Activated naive CD8-positive, alpha-beta T cell (primary cell): ENCODE data around the gene CUEDC1.

Source experiments
- H3K27ac Mint-ChIP-seq: one replicate; pipeline ENCODE4 v1.8.0; 2021; ENCODE audit warnings: mixed read lengths
- H3K27me3 Mint-ChIP-seq: one replicate; pipeline ENCODE4 v1.8.0; 2021; ENCODE audit warnings: mixed read lengths
- H3K36me3 Mint-ChIP-seq: one replicate; pipeline ENCODE4 v1.8.0; 2021; ENCODE audit warnings: mixed read lengths
- H3K4me1 Mint-ChIP-seq: one replicate; pipeline ENCODE4 v1.8.0; 2021; ENCODE audit warnings: low read depth, mixed read lengths
- H3K4me3 Mint-ChIP-seq: one replicate; pipeline ENCODE4 v1.8.0; 2021; ENCODE audit warnings: mild to moderate bottlenecking, mixed read lengths
- H3K9me3 Mint-ChIP-seq: one replicate; pipeline ENCODE4 v1.8.0; 2021; ENCODE audit warnings: low read depth, mixed read lengths

Gene CUEDC1

DNA sequence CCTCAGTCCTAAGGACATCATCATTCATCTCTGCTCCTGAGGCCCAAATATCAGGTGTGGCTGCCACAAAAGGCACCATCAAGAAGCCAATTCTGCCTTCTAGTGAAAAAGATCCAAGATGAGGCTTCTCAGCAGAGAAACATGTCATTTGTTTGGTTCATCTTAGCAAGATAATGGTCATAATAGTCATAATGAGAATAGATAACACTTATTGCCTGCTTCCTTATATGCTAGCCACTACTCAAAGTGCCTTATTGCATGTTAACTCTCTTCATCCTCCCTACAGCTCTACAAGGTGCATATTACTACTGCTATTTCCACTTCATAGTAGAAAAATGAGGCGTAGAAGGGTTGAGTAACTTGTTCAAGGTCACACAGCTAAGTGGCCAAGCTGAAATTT lies 60.4 kb downstream of the CUEDC1 start:
- H3K4me1 Mint-ChIP-seq = peaks cover 3% of the 10 kb centered on the region
- H3K27me3 Mint-ChIP-seq = no peaks in the 10 kb centered on the region
- no peak overlapping the region for H3K27ac Mint-ChIP-seq
- no peaks in the 10 kb centered on the region for H3K9me3 Mint-ChIP-seq
- no peak overlapping the region for H3K4me3 Mint-ChIP-seq
- H3K36me3 Mint-ChIP-seq = no peaks in the 10 kb centered on the region

DNA sequence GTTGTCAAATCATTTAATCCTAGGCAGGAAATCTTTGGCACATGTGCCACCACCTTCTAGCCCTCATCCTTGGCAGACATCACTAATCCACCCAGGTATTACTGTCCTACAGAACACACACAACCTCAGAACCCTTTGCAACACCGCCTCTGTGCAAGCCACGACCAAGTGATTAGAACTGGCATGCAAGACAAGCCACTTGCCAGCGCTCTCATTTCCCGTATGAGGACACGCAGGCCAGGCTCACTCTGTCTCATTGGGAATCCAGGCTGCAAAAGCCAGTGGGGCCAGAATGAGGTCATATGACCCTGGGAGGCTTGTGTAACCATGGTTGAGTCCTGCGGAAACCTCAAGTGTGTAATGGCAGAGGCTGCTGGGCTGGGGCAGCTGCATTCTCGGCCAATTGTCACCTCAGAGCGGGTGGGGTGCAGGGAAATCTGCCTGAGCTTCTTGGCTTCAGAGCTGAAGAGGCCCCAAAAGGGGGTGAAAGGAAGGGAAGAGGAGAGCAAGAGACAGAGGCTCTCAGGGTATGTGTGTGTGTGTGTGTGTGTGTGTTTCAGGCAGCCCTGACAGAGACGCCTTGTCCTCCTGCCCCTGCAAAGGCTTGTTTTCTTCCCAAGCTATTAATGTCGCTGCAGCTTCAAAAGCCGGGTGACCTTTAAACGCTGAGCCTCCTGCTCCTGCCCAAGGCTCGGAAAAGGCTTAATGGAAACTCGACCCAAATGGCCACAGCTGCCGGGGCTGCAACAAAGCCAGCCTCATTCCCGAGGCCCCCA lies 62.2 kb downstream of the CUEDC1 start:
- Mint-ChIP-seq H3K27me3 (no peaks in the 10 kb centered on the region), H3K4me3 (no peak overlapping the region), H3K27ac (no peak overlapping the region)

DNA sequence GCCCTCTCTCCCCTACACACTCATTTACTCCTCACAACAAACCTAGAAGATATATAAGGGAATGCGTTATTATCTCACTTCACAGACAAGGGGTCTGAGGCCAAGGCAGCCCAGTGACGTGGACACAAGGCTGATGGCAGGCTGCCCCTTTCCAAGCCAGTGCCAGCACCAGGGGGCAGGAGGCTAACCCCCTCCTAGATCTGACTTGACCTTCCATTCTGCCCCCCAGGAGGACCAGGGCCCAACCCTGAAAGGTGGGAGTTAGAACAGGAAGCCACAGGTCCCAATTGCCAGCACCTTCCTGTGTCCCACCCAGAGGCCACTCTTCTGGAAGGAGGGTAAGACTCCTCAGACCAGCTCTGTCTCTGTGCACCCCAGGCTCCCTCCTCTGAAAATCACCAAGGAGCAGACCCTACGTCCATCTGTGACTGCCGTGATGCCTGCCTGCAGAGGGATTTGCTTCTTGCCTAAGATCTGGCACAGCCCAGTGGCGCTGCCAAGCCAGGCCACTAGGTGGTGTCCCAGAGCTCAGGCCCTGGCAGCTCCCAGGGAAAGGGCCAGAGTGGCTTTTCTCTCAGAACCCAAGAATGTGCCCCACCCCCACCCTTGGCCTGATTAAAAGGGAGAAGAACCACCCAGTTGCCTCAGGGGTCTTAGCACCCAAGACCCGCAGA lies 62.9 kb downstream of the CUEDC1 start:
- Mint-ChIP-seq H3K27ac (no peak overlapping the region), H3K27me3 (no peaks in the 10 kb centered on the region), H3K36me3 (no peaks in the 10 kb centered on the region), H3K4me1 (peaks cover 3% of the 10 kb centered on the region), H3K9me3 (no peaks in the 10 kb centered on the region), H3K4me3 (no peak overlapping the region)

More for the DNA sequence above, 62.2 kb downstream of the CUEDC1 start:
- Mint-ChIP-seq H3K9me3 (no peaks in the 10 kb centered on the region), H3K4me1 (peaks cover 3% of the 10 kb centered on the region), H3K36me3 (no peaks in the 10 kb centered on the region)

DNA sequence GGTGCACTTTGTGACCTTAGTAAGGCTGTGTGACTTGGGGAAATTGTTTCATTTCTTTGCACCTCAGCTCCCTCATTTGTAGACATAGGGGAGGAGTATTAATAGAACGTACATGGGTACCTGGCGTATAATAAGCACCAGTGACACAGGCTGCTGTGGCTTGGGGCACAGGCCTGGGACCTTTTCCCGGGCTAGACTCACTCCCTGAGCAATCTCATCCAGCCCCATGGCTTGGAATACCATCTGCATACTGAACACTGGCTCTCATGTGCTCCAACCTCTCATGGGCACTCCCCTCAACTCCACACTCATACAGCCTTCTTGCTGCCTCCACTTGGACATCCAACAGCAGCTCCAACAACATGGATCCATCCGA lies 64.4 kb downstream of the CUEDC1 start:
- Mint-ChIP-seq H3K4me1 (peaks cover 3% of the 10 kb centered on the region), H3K27ac (no peak overlapping the region), H3K27me3 (no peaks in the 10 kb centered on the region), H3K9me3 (no peaks in the 10 kb centered on the region), H3K4me3 (no peak overlapping the region), H3K36me3 (no peaks in the 10 kb centered on the region)

DNA sequence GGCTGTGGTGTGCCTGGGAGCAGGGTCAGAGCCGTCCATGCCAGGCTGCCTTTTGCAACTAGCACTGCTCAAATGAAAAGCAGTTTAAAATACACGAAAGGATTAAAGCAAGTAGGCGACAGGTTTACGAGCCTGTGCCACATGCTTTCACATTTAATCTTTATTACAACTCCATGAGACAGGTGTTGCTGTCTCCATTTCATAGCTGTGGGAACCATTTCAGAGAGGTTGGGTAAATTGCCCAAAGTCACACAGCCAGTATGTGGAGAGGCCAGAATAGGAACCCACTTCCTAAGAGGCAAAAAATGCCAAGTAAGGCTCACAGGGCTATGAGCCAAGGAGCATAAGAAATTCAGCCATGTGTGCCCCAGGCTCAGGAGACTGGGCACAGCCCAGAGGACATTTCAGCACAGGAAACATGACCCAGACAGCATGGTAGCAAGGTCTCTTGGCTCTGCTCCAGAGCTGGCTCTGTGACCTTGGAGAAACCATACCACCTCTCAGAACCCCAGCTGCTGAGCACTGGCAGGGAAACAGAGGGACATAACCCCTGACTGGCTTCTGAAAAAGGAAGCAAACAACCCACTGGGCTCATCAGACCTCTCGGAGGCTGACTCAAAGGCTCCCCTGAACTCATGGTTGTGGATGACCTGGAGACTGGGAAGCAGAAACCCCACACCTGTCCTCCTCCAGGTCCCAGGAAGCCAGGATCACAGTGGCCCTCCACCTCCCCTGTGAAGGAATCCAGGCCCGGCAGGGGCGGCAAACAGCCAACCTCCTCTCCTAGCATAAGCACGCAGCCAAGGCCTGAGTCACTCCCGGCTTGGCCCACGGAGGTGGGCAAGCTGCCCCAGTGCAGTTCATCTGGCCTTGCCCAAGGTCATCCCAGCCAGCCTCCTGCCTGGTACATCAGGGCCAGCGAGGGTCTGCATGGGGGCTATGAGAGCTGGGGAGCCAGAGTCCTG lies 65.0 kb downstream of the CUEDC1 start:
- Mint-ChIP-seq H3K4me3 (no peak overlapping the region), H3K27me3 (no peaks in the 10 kb centered on the region), H3K4me1 (peaks cover 3% of the 10 kb centered on the region), H3K36me3 (no peaks in the 10 kb centered on the region), H3K9me3 (no peaks in the 10 kb centered on the region), H3K27ac (no peak overlapping the region)

DNA sequence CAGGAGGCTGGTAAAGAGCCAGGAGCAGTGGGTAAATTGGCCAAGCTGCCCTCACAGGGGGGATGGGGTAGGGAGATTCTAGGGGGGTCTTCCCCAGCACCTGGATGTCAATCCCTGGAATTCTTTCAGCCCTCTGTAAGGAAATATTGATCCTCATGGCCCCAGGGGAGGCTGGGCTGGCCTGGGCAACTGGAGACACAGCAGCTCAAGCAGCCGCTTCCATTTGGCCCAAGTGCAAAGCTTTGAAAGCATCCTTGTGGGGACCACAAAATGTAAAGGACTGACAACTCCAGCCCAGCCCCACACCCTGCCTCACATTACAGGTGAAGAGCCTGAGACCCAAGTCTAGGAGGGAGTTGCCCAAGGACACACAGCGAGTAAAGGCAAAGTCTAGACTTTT lies 66.0 kb downstream of the CUEDC1 start:
- Mint-ChIP-seq H3K9me3 (no peaks in the 10 kb centered on the region), H3K36me3 (no peaks in the 10 kb centered on the region)

DNA sequence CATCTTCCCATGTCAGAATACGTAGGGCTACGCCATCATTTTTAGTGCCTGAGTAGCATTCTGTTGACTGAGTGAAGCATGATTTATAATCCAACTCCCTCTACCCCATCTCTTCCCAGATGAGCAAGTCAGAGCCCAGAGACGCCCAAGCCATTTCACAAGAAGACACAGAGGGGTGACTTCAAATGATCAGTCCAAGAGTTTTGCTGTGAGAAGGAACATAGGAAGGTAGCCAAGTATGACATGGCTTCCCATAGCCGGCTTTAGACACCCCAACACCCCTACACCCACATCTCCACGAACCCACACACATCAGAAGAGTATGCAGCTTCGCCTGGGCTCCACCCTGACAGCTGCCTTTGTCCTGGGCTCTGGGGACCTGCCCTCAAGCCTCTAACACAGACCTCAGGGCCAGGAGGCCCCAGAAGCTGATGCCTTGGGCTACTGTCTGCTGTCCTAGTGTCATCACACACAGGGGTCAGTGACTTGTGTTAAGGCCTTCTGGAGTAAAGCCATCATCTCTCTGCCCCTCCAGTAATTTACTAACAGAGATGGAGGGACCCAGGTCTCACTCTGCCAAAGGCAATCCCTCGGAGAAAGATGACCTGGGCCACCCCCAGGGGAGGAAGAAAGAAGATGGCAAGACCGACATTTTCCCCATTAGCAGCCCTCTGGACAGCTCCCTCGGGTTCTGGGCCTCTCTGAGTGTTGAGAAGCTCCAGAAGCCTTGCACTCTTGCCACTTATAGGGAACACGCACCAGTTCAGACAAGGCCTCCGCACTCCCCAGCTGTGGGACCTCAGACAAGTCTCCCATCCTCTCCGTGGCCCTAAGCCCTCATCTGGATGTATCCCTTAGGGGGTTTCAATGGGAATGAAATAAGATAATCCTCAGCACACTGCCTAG lies 66.6 kb downstream of the CUEDC1 start:
- Mint-ChIP-seq H3K27ac (no peak overlapping the region), H3K9me3 (no peaks in the 10 kb centered on the region), H3K27me3 (no peaks in the 10 kb centered on the region), H3K36me3 (no peaks in the 10 kb centered on the region), H3K4me3 (no peak overlapping the region), H3K4me1 (peaks cover 3% of the 10 kb centered on the region)

More for the DNA sequence above, 66.0 kb downstream of the CUEDC1 start:
- H3K27ac Mint-ChIP-seq = no peak overlapping the region
- H3K27me3 Mint-ChIP-seq = no peaks in the 10 kb centered on the region
- H3K4me3 Mint-ChIP-seq = no peak overlapping the region
- H3K4me1 Mint-ChIP-seq = peaks cover 3% of the 10 kb centered on the region

DNA sequence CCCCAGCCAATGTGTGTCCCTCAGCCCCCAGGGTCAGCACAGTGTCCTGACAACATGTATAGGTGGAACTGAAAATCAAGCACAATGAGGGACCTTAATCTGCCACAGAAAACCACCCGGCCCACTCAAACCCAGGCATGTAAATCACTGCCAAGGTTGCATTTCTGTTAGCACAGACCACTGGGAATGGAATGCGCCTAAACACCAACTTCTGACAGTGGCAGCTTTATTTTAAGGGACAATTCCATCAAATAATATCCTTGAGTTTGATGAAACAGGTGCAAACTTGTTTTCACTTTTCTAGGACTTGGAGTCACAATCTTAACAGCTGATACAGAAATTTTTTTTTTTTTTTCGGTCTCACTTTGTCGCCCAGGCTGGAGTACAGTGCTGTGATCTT lies 68.1 kb downstream of the CUEDC1 start:
- Mint-ChIP-seq H3K4me1 (no peaks in the 10 kb centered on the region), H3K36me3 (no peaks in the 10 kb centered on the region), H3K9me3 (no peaks in the 10 kb centered on the region), H3K27ac (no peak overlapping the region), H3K4me3 (no peak overlapping the region), H3K27me3 (no peaks in the 10 kb centered on the region)

DNA sequence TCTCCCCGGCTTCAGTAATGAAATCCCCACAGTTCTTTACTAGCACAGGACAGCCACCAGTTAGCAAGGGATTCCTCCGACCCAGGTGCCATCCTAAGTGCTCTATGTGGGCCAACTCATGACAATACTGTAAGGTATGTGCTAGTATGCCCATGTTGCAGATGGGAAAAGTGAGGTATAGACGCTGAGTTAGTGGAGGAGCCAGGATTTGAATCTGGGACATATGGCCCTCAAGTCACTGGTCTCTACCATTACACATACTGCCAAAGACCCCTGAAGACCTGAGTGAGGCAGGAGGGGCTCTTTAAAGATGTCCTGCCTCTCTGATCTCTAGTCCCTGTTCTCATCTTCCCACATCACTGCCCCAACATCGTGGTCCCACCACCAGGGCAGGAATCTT lies 69.2 kb downstream of the CUEDC1 start:
- no peaks in the 10 kb centered on the region for H3K9me3 Mint-ChIP-seq
- H3K4me3 Mint-ChIP-seq = no peak overlapping the region
- no peaks in the 10 kb centered on the region for H3K27me3 Mint-ChIP-seq
- no peak overlapping the region for H3K27ac Mint-ChIP-seq
- H3K4me1 Mint-ChIP-seq = no peaks in the 10 kb centered on the region
- no peaks in the 10 kb centered on the region for H3K36me3 Mint-ChIP-seq

DNA sequence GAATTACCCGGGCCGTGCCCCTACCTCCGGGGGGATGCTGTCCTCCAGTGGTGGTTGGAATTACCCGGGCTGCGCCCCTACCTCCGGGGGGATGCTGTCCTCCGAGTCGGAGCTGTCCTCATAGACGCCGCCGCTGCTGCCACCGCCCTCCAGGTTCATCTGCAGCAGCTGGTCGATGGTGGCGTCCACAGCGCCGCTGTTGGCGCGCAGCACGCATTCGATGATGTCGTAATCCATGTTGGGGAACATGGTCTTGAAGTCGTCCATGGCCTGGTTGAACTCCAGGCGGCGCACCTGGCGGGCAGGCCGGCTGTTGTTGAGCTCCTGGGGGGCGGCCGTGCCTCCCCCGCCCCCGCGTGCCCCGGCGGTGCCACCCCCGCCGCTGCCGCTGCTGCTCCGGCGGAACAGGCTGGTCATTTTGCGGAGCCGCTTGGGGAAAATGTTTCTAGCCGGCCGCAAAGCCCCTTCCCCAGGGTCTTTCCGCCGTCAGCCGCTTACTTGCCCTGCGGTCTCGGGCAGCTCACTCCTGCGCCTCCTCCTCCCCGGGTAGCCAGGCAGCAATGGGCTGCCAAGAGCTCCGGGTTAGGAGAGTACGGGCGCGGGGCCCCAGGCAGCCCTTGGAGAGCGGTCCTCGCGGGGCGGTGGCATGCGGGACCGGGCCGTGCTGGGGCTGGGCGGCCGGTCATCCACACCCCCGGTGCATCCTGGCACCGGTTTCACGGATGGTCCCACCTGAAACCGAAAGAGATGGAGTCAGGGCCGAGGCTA lies 69.9 kb downstream of the CUEDC1 start:
- Mint-ChIP-seq H3K9me3 (no peaks in the 10 kb centered on the region), H3K4me1 (peaks cover 4% of the 10 kb centered on the region), H3K36me3 (no peaks in the 10 kb centered on the region), H3K27me3 (no peaks in the 10 kb centered on the region), H3K4me3 (no peak overlapping the region), H3K27ac (no peak overlapping the region)

DNA sequence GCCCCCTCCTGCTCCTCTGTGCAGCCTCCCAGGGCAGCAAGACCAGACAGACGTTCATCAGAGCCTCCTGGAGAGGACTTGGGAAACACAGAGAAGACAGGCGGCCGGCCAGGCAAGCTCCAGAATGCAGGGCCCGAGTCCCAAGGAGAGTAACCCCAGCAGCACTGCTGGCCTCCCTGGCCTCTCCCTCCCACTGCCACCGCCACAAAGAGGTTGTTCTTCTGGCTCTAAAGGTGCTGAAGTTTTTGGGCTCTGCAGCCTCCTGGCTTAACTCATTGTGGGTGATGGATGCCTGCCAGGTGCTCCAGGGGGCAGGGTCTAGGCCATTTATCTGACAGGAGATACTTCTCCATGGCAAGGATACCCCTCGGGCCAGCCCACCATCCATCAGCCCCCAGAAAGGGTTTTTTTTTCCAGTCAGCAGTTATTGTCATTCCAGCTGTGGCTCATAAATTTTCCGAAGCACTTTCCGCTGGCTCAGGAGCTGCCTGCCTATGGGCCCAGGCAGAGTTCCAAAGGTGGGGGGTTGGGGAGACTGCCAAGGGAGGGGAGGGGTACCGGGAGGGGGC lies 73.3 kb downstream of the CUEDC1 start:
- Mint-ChIP-seq H3K4me1 (peaks cover 16% of the 10 kb centered on the region), H3K9me3 (no peaks in the 10 kb centered on the region), H3K27me3 (peaks cover 1% of the 10 kb centered on the region), H3K4me3 (no peak overlapping the region), H3K36me3 (no peaks in the 10 kb centered on the region), H3K27ac (no peak overlapping the region)

DNA sequence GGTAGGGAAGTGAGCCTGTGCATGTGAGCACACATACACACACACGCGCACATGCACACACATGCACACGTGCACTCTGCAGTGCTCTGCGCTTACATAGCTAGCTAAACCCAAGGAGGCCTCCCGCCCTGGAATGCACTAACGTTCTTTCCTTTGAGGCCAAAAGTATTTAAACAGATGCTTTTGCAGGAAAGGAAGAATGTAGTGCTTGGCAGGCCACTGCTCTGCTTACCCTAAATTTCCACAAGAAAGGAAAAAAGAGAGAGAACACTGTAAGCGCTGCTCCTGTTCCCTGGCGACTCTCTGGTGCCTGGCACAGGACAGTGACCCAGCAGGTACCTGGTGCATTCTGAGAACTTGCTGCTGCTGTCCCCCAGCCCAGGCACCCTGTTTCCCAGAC lies 74.1 kb downstream of the CUEDC1 start:
- Mint-ChIP-seq H3K27me3 (peaks cover 1% of the 10 kb centered on the region), H3K4me1 (peaks cover 19% of the 10 kb centered on the region), H3K4me3 (no peak overlapping the region), H3K27ac (no peak overlapping the region), H3K36me3 (no peaks in the 10 kb centered on the region), H3K9me3 (no peaks in the 10 kb centered on the region)

DNA sequence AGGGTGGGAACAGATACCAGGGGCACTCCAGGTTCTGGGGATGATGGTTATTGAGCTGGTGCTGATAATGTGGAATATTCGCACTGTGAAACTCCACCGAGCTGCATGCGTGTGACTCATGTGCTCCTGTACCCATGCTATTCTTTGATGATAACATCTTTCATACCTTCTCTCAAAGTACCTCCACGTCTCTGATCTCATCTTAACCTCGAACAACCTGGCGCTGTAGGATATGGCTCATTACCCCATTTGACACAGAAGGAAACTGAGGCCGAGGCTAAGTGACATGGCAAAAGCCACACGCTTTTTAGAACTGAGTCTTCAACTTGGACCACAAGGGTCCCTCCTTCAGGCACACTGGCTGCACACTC lies 75.1 kb downstream of the CUEDC1 start:
- Mint-ChIP-seq H3K27me3 (peaks cover 1% of the 10 kb centered on the region), H3K36me3 (no peaks in the 10 kb centered on the region), H3K9me3 (no peaks in the 10 kb centered on the region), H3K27ac (no peak overlapping the region), H3K4me3 (no peak overlapping the region), H3K4me1 (peaks cover 22% of the 10 kb centered on the region)
